Liver (tissue), 9 donors: ENCODE data around the gene RTL9. TPM values are rescaled to one million over a fixed set of nuclear protein-coding genes. Genes with fewer than 3 reads are reported as not detected.

Experiments used
- DNase-seq: peaks from one replicate; pipeline ENCODE4 v3.0.0-alpha.2; 2017; ENCODE audit warnings: low spot score
- H3K27ac ChIP-seq, 2 donors: one replicate each; pipeline ENCODE4 v1.7.0; 2013; ENCODE audit warnings: inconsistent platforms in 2 of 2, low read length in 2 of 2, control low read depth in 1 of 2, low read depth in 1 of 2, mild to moderate bottlenecking in 1 of 2
- H3K27me3 ChIP-seq, 4 donors: one replicate each; pipeline versions ENCODE4 v1.6.1 to v1.7.0; 2013; ENCODE audit warnings: low read length in 3 of 4, inconsistent platforms in 1 of 4, mild to moderate bottlenecking in 1 of 4, moderate library complexity in 1 of 4; ENCODE audit not compliant: control insufficient read depth in 4 of 4, insufficient read depth in 4 of 4
- H3K36me3 ChIP-seq, 4 donors: one replicate each; pipeline versions ENCODE4 v1.6.1 to v1.7.0; 2013; ENCODE audit warnings: low read length in 3 of 4, mild to moderate bottlenecking in 3 of 4, low read depth in 1 of 4, moderate library complexity in 1 of 4; ENCODE audit not compliant: control insufficient read depth in 4 of 4, insufficient read depth in 3 of 4
- H3K4me1 ChIP-seq, 4 donors: one replicate each; pipeline versions ENCODE4 v1.6.1 to v1.7.0; 2013; ENCODE audit warnings: low read length in 3 of 4, mild to moderate bottlenecking in 3 of 4, moderate library complexity in 1 of 4; ENCODE audit not compliant: control insufficient read depth in 4 of 4, insufficient read depth in 4 of 4
- H3K4me3 ChIP-seq, 3 donors: one replicate each; pipeline versions ENCODE4 v1.6.1 to v1.7.0; 2013; ENCODE audit warnings: low read length in 3 of 3, control low read depth in 1 of 3, low read depth in 1 of 3, mild to moderate bottlenecking in 1 of 3
- H3K9ac ChIP-seq, 2 donors: one replicate each; pipeline ENCODE4 v1.7.0; 2013; ENCODE audit warnings: low read length in 2 of 2, mild to moderate bottlenecking in 2 of 2, moderate library complexity in 2 of 2, control low read depth in 1 of 2, low read depth in 1 of 2
- H3K9me3 ChIP-seq, 4 donors: one replicate each; pipeline versions ENCODE4 v1.6.1 to v1.7.0; 2013; ENCODE audit warnings: low read length in 3 of 4; ENCODE audit not compliant: control insufficient read depth in 4 of 4
- ATF3 ChIP-seq: IDR thresholded peaks from 2 replicates; pipeline ENCODE4 v1.6.1; 2016; ENCODE audit warnings: antibody characterized with exemption
- CTCF ChIP-seq: fragments of 150-350 bp; IDR thresholded peaks from 2 replicates; pipeline ENCODE4 v1.5.1; 2017; ENCODE audit warnings: improper control_type of control experiment, low read depth, low read length; ENCODE audit not compliant: missing input control
- EGR1 ChIP-seq, 2 donors: IDR thresholded peaks; 2 replicates each; pipeline ENCODE4 v1.6.1; 2016 to 2018; ENCODE audit warnings: antibody characterized with exemption in 2 of 2, low read depth in 2 of 2
- FOXA1 ChIP-seq: IDR thresholded peaks from 2 replicates; pipeline ENCODE4 v1.6.1; 2016; ENCODE audit warnings: antibody characterized with exemption
- FOXA2 ChIP-seq: IDR thresholded peaks from 2 replicates; pipeline ENCODE4 v1.6.1; 2016; ENCODE audit warnings: antibody characterized with exemption
- GABPA ChIP-seq, 2 donors: IDR thresholded peaks in 1 of 2; conservative IDR thresholded peaks in 1 of 2; 2 replicates each; pipeline ENCODE4 v1.6.1; 2016; ENCODE audit warnings: antibody characterized with exemption in 2 of 2, mild to moderate bottlenecking in 1 of 2, moderate library complexity in 1 of 2
- HNF4A ChIP-seq, 2 donors: conservative IDR thresholded peaks; 2 replicates each; pipeline ENCODE4 v1.6.1; 2016; ENCODE audit warnings: antibody characterized with exemption in 2 of 2, mild to moderate bottlenecking in 2 of 2
- HNF4G ChIP-seq: IDR thresholded peaks from 2 replicates; pipeline ENCODE4 v1.6.1; 2016; ENCODE audit warnings: antibody characterized with exemption
- JUND ChIP-seq, 2 donors: IDR thresholded peaks; 2 replicates each; pipeline ENCODE4 v1.6.1; 2016; ENCODE audit warnings: antibody characterized with exemption in 2 of 2
- MAX ChIP-seq: IDR thresholded peaks from 2 replicates; pipeline ENCODE4 v1.6.1; 2016; ENCODE audit warnings: antibody characterized with exemption
- NR2F2 ChIP-seq: IDR thresholded peaks from 2 replicates; pipeline ENCODE4 v1.6.1; 2016; ENCODE audit warnings: antibody characterized with exemption
- RAD21 ChIP-seq, 2 donors: IDR thresholded peaks; 2 replicates each; pipeline ENCODE4 v1.6.1; 2016; ENCODE audit warnings: antibody characterized with exemption in 2 of 2, mild to moderate bottlenecking in 2 of 2
- REST ChIP-seq: IDR thresholded peaks from 2 replicates; pipeline ENCODE4 v1.6.1; 2016; ENCODE audit warnings: antibody characterized with exemption, mild to moderate bottlenecking
- RXRA ChIP-seq, 2 donors: IDR thresholded peaks; 2 replicates each; pipeline ENCODE4 v1.6.1; 2017 to 2018; ENCODE audit warnings: antibody characterized with exemption in 2 of 2, mild to moderate bottlenecking in 1 of 2
- SP1 ChIP-seq: IDR thresholded peaks from 2 replicates; pipeline ENCODE4 v1.6.1; 2018; ENCODE audit warnings: antibody characterized with exemption, mild to moderate bottlenecking
- TAF1 ChIP-seq: conservative IDR thresholded peaks from 2 replicates; pipeline ENCODE4 v1.6.1; 2016; ENCODE audit warnings: antibody characterized with exemption, mild to moderate bottlenecking
- YY1 ChIP-seq: IDR thresholded peaks from 2 replicates; pipeline ENCODE4 v1.6.1; 2016; ENCODE audit warnings: antibody characterized with exemption, mild to moderate bottlenecking
- ZBTB33 ChIP-seq: IDR thresholded peaks from 2 replicates; pipeline ENCODE4 v1.6.1; 2016; ENCODE audit warnings: antibody characterized with exemption
- WGBS: extraction: QIAGEN DNeasy Blood & Tissue Kit; methylation state at CpG from one replicate; pipeline ENCODE4 v1.1.7; 2013; 5-methylcytosine and 5-hydroxymethylcytosine counted together
- polyA plus RNA-seq, 2 donors: library from polyadenylated mRNA; stranded (reverse) in 1 of 2; unstranded in 1 of 2; fragments of 200-250 nt in 1 of 2; fragments of >200 nt in 1 of 2; fragmentation: Nextera tagmentation in 1 of 2; extraction: Ambion mirVana in 1 of 2; gene quantifications; one replicate each; pipeline versions ENCODE4 v1.2.1 to v1.2.3, GENCODE V29; 2013 to 2015
- total RNA-seq, 2 donors: library from RNA; depleted of rRNA; stranded (reverse); fragments of >200 nt; gene quantifications; one replicate each; pipeline ENCODE4 v1.2.3, GENCODE V29; 2014
- donor health status: healthy.
- donor health status: healthy.
- donor health status: healthy.
- donor health status: healthy.
- donor health status: healthy.

RTL9 gene
- total and polyA plus RNA-seq, 4 donors: 0.05 to 0.37 (median 0.25) TPM; not detected in 1

- peak; percentile 94 for TF ChIP-seq YY1
- TF ChIP-seq TAF1: peak; percentile 62
- TF ChIP-seq ATF3: no peak
- TF ChIP-seq MAX: peak; percentile 17
- Histone ChIP-seq H3K36me3 (no peaks in the 10 kb centered on the region), H3K9me3 (no peaks in the 10 kb centered on the region), H3K4me3 (peak within 1 kb of the TSS; percentile 68 to 89 (median 88)), H3K4me1 (peaks cover 0 to 3% (median 1%) of the 10 kb centered on the region in 4 donors), H3K27ac (peak within 1 kb of the TSS; percentile 84 to 92), H3K27me3 (peaks cover 0 to 3% (median 0%) of the 10 kb centered on the region in 4 donors), H3K9ac (peak within 1 kb of the TSS; percentile 56 to 74)
- peak; percentile 79 for DNase-seq
- under 1% methylated on average over 78 of the region's 78 CpGs for WGBS
Measured at GRCh38 chrX:110317820-110318663, 40.6 kb upstream of the RTL9 start, which contains the start of gene AMMECR1. AMMECR1 (minus strand) TSS chrX:110318085; CDS start chrX:110318071, 14 bp downstream.

GRCh38 chrX:110318664-110318968, 40.0 kb upstream of the RTL9 start:
- H3K9me3 ChIP-seq: no peaks in the 10 kb centered on the region
- H3K27me3 ChIP-seq: peaks cover 0 to 3% (median 0%) of the 10 kb centered on the region in 4 donors
- H3K9ac ChIP-seq: peak overlapping the region in 1 of 2 donors; percentile 74
- no peaks in the 10 kb centered on the region for H3K36me3 ChIP-seq
- peak overlapping the region; percentile 79 to 92 for H3K27ac ChIP-seq
- WGBS: 3% methylated on average over 4 of the region's 4 CpGs
- TF ChIP-seq HNF4G (no peak), MAX (peak; percentile 15), FOXA1 (no peak), CTCF (no peak), RXRA (IDR thresholded peaks at IDR 0.05) (no peak), YY1 (peak; percentile 76), REST (peak; percentile 13), RAD21 (IDR thresholded peaks at IDR 0.05) (no peak), HNF4A (conservative IDR thresholded peaks at IDR 0.05) (no peak), ZBTB33 (no peak), GABPA (IDR thresholded peaks at IDR 0.05 in 1 of 2, conservative IDR thresholded peaks at IDR 0.05 in 1 of 2) (no peak), ATF3 (no peak), TAF1 (no peak), SP1 (no peak), FOXA2 (no peak), JUND (IDR thresholded peaks at IDR 0.05) (no peak), NR2F2 (no peak), EGR1 (IDR thresholded peaks at IDR 0.05; ENCODE audit: low read depth in 2 of 2) (no peak)
- no peak for DNase-seq
- H3K4me1 ChIP-seq: peaks cover 0 to 3% (median 1%) of the 10 kb centered on the region in 4 donors
- H3K4me3 ChIP-seq: peak overlapping the region; percentile 58 to 89 (median 88)
